AG04449 (cell line): ENCODE measurements around the gene B3GLCT.

Source experiments
- CTCF ChIA-PET: fragments of 350-600 bp; formaldehyde crosslinking; extraction: SDS; loops from one replicate; lab custom pipeline; 2021; ENCODE audit warnings: antibody characterized with exemption; lab: Yijun Ruan, JAX
- POLR2A ChIA-PET: fragments of 400-600, 350-600 bp; formaldehyde crosslinking; extraction: SDS; loops from one replicate; lab custom pipeline; 2020; ENCODE audit warnings: antibody characterized with exemption, inconsistent platforms; lab: Yijun Ruan, JAX
- DNase-seq: peaks from one replicate; pipeline ENCODE4 v3.0.0-alpha.2; 2010; ENCODE audit warnings: low read depth, low spot score
- H3K4me3 ChIP-seq: 2 replicates; pipeline ENCODE4 v1.5.1; 2011; ENCODE audit warnings: low read depth, mild to moderate bottlenecking, control low read depth, low read length
- TF ChIP-seq, protein P1 (sequence below): IDR thresholded peaks from one replicate; pipeline ENCODE4 v1.5.1; 2011; ENCODE audit warnings: mild to moderate bottlenecking, moderate library complexity, low read length, control low read depth, inconsistent platforms; ENCODE audit not compliant: insufficient read depth; ENCODE audit errors: missing control alignments

Gene B3GLCT

GRCh38 chr13:31349156-31349555, 149.4 kb downstream of the B3GLCT start:
- no peak overlapping the region for H3K4me3 ChIP-seq
- ChIA-PET POLR2A (no interaction called here), CTCF (interaction anchor here (0.5 kb wide), 1 partner anchor 1237 kb away, joined by 3 read pairs; no protein-coding TSS in a partner anchor)
- TF ChIP-seq, protein P1, sequence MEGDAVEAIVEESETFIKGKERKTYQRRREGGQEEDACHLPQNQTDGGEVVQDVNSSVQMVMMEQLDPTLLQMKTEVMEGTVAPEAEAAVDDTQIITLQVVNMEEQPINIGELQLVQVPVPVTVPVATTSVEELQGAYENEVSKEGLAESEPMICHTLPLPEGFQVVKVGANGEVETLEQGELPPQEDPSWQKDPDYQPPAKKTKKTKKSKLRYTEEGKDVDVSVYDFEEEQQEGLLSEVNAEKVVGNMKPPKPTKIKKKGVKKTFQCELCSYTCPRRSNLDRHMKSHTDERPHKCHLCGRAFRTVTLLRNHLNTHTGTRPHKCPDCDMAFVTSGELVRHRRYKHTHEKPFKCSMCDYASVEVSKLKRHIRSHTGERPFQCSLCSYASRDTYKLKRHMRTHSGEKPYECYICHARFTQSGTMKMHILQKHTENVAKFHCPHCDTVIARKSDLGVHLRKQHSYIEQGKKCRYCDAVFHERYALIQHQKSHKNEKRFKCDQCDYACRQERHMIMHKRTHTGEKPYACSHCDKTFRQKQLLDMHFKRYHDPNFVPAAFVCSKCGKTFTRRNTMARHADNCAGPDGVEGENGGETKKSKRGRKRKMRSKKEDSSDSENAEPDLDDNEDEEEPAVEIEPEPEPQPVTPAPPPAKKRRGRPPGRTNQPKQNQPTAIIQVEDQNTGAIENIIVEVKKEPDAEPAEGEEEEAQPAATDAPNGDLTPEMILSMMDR = no peak
- DNase-seq = no peak

GRCh38 chr13:31350560-31350959, 150.8 kb downstream of the B3GLCT start:
- TF ChIP-seq, protein P1 = no peak
- DNase-seq = no peak
- POLR2A ChIA-PET = no interaction called here
- no peak overlapping the region for H3K4me3 ChIP-seq
- CTCF ChIA-PET = no interaction called here

GRCh38 chr13:31351376-31351775, 151.6 kb downstream of the B3GLCT start:
- CTCF ChIA-PET = no interaction called here
- no peak for DNase-seq
- TF ChIP-seq, protein P1 = no peak
- no peak overlapping the region for H3K4me3 ChIP-seq
- POLR2A ChIA-PET = no interaction called here

DNA sequence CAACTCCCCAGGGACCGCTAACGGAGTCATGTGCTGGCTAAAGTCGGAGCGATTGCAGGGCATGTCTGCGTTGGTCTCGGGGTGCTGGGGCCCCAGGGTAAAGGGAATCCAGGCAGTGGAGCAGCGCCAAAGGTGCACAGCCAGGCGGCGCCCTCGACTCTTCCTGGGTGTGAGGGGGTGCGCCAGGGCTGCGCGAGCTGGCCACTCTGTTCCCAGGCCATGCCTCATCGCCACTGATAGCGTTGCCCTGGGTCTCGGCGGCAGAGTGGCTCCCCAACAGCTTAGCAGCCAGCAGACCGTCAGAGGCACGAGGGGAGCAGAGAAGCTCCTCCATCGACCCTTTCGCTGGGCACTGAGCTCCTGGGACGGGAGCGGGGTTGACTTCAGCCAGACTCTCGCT, 152.7 kb downstream of the B3GLCT start:
- TF ChIP-seq, protein P1 = no peak
- ChIA-PET CTCF (no interaction called here), POLR2A (no interaction called here)
- no peak for DNase-seq
- H3K4me3 ChIP-seq = no peak overlapping the region

DNA sequence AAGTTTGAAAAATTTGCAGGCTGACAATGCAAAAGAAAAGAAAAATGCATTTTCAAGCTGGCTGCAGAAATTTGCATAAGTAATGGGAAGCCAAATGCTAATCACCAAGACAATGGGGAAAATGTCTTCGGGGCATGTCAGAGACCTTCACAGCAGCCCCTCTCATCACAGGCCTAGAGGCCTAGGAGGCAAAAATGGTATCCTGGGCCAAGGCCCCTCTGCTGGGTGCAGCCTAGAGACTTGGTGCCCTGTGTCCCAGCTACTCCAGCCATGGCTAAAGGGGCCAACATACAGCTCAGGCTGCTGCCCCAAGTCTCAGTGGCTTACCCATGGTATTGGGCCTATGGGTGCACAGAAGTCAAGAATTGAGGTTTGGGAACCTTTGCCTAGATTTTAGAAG, 155.2 kb downstream of the B3GLCT start:
- H3K4me3 ChIP-seq = no peak overlapping the region
- ChIA-PET CTCF (no interaction called here), POLR2A (no interaction called here)
- TF ChIP-seq, protein P1 = no peak
- DNase-seq = no peak

- CTCF ChIA-PET = no interaction called here
- POLR2A ChIA-PET = no interaction called here
- TF ChIP-seq, protein P1 = no peak
- no peak for DNase-seq
- H3K4me3 ChIP-seq = no peak overlapping the region
Observed at GRCh38 chr13:31356991-31357390, 157.2 kb downstream of the B3GLCT start.
